Esophagus squamous epithelium (tissue), 4 donors: ENCODE data around the gene DMAC2.

ENCODE experiments used
- CTCF ChIP-seq, 6 experiments: fragments of 450-650 bp in 4 of 6; fragments of 200-600 bp in 2 of 6; sonication (generic) in 2 of 6; IDR thresholded peaks; one replicate each; pipeline ENCODE4 v1.5.1; 2016 to 2019; ENCODE audit warnings: antibody characterized with exemption in 6 of 6, mild to moderate bottlenecking in 4 of 6, moderate library complexity in 4 of 6
- POLR2A ChIP-seq, 4 donors: fragments of 450-650 bp; IDR thresholded peaks; one replicate each; pipeline ENCODE4 v1.6.1; 2017; ENCODE audit warnings: antibody characterized with exemption in 4 of 4, mild to moderate bottlenecking in 4 of 4, moderate library complexity in 3 of 4

GRCh38 chr19:41480336-41480735, 40.6 kb upstream of the DMAC2 start:
- TF ChIP-seq CTCF (IDR thresholded peaks at IDR 0.05) (no peak), POLR2A (IDR thresholded peaks at IDR 0.05) (no peak)
